Uterus (tissue), 4 donors: ENCODE measurements around the gene TRAFD1. TPM values are rescaled to one million over a fixed set of nuclear protein-coding genes. Genes with fewer than 3 reads are reported as not detected.

Source experiments
- DNase-seq, 2 donors: peaks; one replicate each; pipeline ENCODE4 v3.0.0-alpha.2; 2019 to 2020
- H3K27ac ChIP-seq, 2 donors: fragments of 200-600 bp; sonication (generic); 1 replicate in 1 of 2; 2 replicates in 1 of 2; pipeline ENCODE4 v1.5.1; 2016 to 2018
- H3K27me3 ChIP-seq, 2 donors: fragments of 200-600 bp; sonication (generic); one replicate each; pipeline ENCODE4 v1.5.1; 2018 to 2019; ENCODE audit warnings: control low read depth in 1 of 2
- H3K36me3 ChIP-seq, 2 donors: fragments of 200-600 bp; sonication (generic); one replicate each; pipeline ENCODE4 v1.5.1; 2019; ENCODE audit warnings: control low read depth in 1 of 2
- H3K4me1 ChIP-seq, 2 donors: fragments of 200-600 bp; sonication (generic); one replicate each; pipeline ENCODE4 v1.5.1; 2018 to 2019; ENCODE audit warnings: control low read depth in 1 of 2
- H3K4me3 ChIP-seq, 2 donors: fragments of 200-600 bp; sonication (generic); 1 replicate in 1 of 2; 2 replicates in 1 of 2; pipeline ENCODE4 v1.5.1; 2018 to 2019; ENCODE audit warnings: mild to moderate bottlenecking in 1 of 2
- H3K9me3 ChIP-seq, 2 donors: fragments of 200-600 bp; sonication (generic); one replicate each; pipeline ENCODE4 v1.5.1; 2019; ENCODE audit warnings: control low read depth in 1 of 2
- CTCF ChIP-seq, 4 experiments: fragments of 200-600 bp in 2 of 4; fragments of 450-650 bp in 2 of 4; sonication (generic) in 2 of 4; IDR thresholded peaks; one replicate each; pipeline ENCODE4 v1.5.1; 2016 to 2019; ENCODE audit warnings: antibody characterized with exemption in 4 of 4, mild to moderate bottlenecking in 2 of 4, moderate library complexity in 1 of 4
- POLR2A ChIP-seq, 2 donors: fragments of 450-650 bp; IDR thresholded peaks; one replicate each; pipeline ENCODE4 v1.6.1; 2016; ENCODE audit warnings: antibody characterized with exemption in 2 of 2, mild to moderate bottlenecking in 1 of 2, moderate library complexity in 1 of 2
- intact Hi-C: fragments of 100-400 bp; cut with DNase I; formaldehyde crosslinking; loops from one replicate; pipeline ENCODE4 v1.15.1; 2023; ENCODE audit warnings: low total_unique reads
- total RNA-seq, 4 donors: library from RNA; depleted of rRNA in 3 of 4; stranded (reverse); fragments of >200 nt in 3 of 4; gene quantifications; one replicate each; pipeline versions ENCODE4 v1.1.0 to v1.2.4, GENCODE V29; 2014 to 2023
- donor health status: DM: yes; HTN: yes; CAD: no.

TRAFD1 gene
- total RNA-seq, 4 donors from 2014 or later, result 29.1 to 51.6 (median 34.4) TPM

GRCh38 chr12:112190231-112191025, 65.1 kb downstream of the TRAFD1 start:
- no peak for DNase-seq
- TF ChIP-seq POLR2A (IDR thresholded peaks at IDR 0.05) (no peak), CTCF (IDR thresholded peaks at IDR 0.05) (no peak)
- Histone ChIP-seq H3K36me3 (no peaks in the 10 kb centered on the region), H3K4me1 (no peaks in the 10 kb centered on the region), H3K27me3 (no peaks in the 10 kb centered on the region), H3K27ac (no peak overlapping the region), H3K9me3 (no peaks in the 10 kb centered on the region), H3K4me3 (no peak overlapping the region)
- intact Hi-C loops, result no loop called here

GRCh38 chr12:112191201-112191600, 65.8 kb downstream of the TRAFD1 start:
- no peak for DNase-seq
- Histone ChIP-seq H3K27me3 (no peaks in the 10 kb centered on the region), H3K9me3 (no peaks in the 10 kb centered on the region), H3K36me3 (no peaks in the 10 kb centered on the region), H3K4me3 (no peak overlapping the region), H3K4me1 (no peaks in the 10 kb centered on the region), H3K27ac (no peak overlapping the region)
- intact Hi-C loops, result no loop called here
- TF ChIP-seq POLR2A (IDR thresholded peaks at IDR 0.05) (no peak), CTCF (IDR thresholded peaks at IDR 0.05) (no peak)

GRCh38 chr12:112191840-112192321, 66.5 kb downstream of the TRAFD1 start:
- H3K4me3 ChIP-seq, result no peak overlapping the region
- intact Hi-C loops, result no loop called here
- H3K4me1 ChIP-seq, result no peaks in the 10 kb centered on the region
- no peaks in the 10 kb centered on the region for H3K9me3 ChIP-seq
- TF ChIP-seq CTCF (IDR thresholded peaks at IDR 0.05) (no peak), POLR2A (IDR thresholded peaks at IDR 0.05) (no peak)
- DNase-seq, result no peak
- H3K36me3 ChIP-seq, result no peaks in the 10 kb centered on the region
- no peaks in the 10 kb centered on the region for H3K27me3 ChIP-seq
- no peak overlapping the region for H3K27ac ChIP-seq

GRCh38 chr12:112192475-112192874, 67.1 kb downstream of the TRAFD1 start:
- no peak for DNase-seq
- Histone ChIP-seq H3K27ac (no peak overlapping the region), H3K4me3 (no peak overlapping the region), H3K36me3 (no peaks in the 10 kb centered on the region), H3K4me1 (no peaks in the 10 kb centered on the region), H3K9me3 (no peaks in the 10 kb centered on the region), H3K27me3 (no peaks in the 10 kb centered on the region)
- intact Hi-C loops, result no loop called here
- TF ChIP-seq POLR2A (IDR thresholded peaks at IDR 0.05) (no peak), CTCF (IDR thresholded peaks at IDR 0.05) (no peak)

GRCh38 chr12:112194601-112195247, 69.4 kb downstream of the TRAFD1 start:
- intact Hi-C loops, result no loop called here
- Histone ChIP-seq H3K4me3 (no peak overlapping the region), H3K27ac (no peak overlapping the region), H3K9me3 (no peaks in the 10 kb centered on the region), H3K4me1 (no peaks in the 10 kb centered on the region), H3K36me3 (no peaks in the 10 kb centered on the region), H3K27me3 (no peaks in the 10 kb centered on the region)
- TF ChIP-seq CTCF (IDR thresholded peaks at IDR 0.05) (no peak), POLR2A (IDR thresholded peaks at IDR 0.05) (no peak)
- DNase-seq, result no peak
